HG03442 (cell line): ENCODE data around the gene CATSPERB.
"Not testable (repeated sequence)": the region's sequence is repeated elsewhere in the genome, so short reads cannot be mapped to it uniquely, and the experiment has no call there.

Experiments used
- ATAC-seq: cut with Tn5 transposase; IDR thresholded peaks from one replicate; pipeline ENCODE4 v1.9.1; 2021; ENCODE audit warnings: mild to moderate bottlenecking, moderate library complexity; ENCODE audit not compliant: unreplicated experiment

Gene CATSPERB

DNA sequence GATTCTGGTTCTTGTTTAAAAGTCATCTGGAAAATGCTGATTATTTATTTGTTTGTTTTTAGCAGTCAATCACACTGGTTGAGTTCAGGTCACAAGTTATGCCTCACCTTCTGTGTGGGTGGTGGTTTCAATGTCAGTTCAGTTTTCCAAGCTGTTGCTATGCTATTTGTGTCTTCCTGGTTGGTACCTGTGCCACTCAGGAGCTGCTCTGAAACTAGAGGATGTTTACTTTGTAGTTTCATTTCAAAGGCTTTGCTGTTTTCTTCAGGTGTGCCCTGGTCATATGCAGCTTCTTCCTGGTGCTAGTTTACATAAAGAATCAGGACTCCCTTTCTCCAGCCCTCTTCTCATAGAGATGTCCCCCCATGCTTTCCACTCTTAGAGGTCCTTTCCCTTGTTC lies 146.0 kb downstream of the CATSPERB start:
- ATAC-seq: no peak

DNA sequence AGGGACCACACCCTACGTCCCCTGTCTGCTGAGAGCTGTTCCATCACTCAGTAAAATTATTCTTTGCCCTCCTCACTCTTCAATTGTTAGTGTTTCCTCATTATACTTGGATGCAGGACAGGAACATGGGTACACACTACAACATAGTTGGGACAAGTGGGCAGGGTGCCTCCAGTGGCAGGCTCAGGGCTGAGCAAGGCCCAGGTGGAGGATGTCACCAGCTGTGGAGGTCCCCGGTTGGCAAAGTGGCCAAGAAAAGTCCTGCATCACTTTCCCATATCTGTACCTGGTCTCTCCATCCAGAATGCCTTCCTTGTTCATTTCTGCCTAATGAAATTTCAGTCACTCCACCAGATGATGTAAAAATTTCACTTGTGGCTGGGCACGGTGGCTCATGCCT lies 149.1 kb downstream of the CATSPERB start:
- ATAC-seq: no peak

DNA sequence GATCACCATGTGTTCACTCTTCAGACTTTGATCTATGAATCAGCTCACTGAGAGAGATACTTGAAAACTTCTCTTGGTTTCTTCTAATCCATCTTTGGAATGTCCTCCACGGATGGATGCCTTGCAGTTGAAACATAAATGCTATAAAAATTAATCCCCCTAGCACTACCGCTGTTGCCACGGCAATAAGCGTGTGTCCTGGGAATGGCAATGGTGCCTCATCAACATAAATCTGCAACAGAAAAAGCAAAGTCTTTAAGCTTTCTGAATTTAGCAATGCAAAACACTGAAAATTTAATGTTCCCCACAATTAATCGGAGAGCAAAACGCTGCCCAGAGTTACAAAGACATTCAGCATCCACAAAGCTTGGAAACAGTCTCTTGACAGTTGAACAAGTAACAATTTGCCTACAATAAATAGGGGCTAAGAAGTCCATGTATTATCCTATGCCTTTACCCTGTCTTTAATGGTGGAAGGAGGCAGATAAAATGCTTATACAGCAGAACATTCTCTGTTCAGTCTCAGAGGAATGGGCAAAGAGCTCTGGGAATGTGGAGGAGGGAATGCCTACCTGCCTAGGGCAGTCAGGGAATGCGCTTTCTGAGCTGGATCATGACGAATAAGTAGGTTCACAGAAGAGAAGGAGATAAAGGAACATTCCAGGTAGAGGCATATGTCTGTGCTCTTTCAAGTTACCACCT lies 150.9 kb downstream of the CATSPERB start:
- ATAC-seq: no peak

DNA sequence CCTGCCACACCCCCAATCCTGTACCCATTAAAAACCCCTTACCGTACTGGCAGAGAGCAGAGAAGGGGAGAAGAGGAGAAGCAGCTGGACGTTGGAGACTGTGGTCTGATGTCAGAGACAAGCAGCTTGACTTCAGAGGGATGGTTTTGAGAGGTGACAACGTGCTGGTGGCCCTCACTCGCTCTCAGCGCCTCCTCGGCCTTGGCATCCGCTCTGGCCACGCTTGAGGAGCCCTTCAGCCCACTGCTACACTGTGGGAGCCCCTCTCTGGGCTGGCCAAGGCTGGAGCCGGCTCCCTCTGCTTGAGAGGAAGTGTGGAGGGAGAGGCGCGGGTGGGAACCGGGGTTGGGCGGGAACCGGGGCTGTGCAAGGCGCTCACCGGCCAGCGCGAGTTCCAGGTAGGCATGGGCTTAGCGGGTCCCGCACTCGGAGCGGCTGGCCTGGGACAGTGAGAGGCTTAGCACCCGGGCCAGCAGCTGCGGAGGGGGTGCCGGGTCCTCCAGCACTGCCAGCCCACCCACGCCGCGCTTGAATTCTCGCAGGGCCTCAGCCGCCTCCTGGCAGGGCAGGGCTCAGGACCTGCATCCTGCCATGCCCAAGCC lies 154.2 kb downstream of the CATSPERB start:
- no peak for ATAC-seq

DNA sequence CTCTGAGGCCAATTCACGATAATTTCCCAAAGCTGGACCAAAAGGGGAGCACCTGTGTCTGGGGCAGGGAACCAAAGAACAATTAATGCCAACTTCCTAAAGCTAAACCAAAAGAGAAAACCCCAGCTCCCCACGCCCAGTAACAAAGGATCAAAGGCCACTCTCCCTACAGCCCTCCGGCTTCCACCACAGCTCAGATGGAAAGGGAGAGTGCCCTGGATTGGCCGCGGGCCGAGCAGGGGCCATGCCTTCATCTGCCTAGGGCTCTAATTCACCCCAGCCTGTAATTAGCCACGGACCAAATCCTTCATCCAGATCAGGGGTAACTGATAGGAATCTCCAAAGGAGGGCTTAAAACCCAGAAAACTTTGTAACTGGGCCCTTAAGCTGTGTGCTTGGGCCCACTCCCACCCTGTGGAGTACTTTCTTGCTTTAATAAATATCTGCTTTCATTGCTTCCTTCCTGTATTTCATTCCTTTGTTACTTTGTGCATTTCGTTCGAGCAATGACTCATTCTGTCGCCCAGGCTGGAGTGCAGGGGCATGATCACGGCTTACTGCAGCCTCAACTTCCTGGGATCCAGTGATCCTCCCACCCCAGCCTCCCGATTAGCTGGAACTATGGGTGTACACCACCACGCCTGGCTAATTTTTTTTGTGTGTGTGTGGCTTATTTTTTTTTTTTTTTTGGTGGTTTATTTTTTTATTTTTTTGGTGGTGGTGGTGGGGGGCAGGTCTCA lies 156.2 kb downstream of the CATSPERB start:
- ATAC-seq: no peak

DNA sequence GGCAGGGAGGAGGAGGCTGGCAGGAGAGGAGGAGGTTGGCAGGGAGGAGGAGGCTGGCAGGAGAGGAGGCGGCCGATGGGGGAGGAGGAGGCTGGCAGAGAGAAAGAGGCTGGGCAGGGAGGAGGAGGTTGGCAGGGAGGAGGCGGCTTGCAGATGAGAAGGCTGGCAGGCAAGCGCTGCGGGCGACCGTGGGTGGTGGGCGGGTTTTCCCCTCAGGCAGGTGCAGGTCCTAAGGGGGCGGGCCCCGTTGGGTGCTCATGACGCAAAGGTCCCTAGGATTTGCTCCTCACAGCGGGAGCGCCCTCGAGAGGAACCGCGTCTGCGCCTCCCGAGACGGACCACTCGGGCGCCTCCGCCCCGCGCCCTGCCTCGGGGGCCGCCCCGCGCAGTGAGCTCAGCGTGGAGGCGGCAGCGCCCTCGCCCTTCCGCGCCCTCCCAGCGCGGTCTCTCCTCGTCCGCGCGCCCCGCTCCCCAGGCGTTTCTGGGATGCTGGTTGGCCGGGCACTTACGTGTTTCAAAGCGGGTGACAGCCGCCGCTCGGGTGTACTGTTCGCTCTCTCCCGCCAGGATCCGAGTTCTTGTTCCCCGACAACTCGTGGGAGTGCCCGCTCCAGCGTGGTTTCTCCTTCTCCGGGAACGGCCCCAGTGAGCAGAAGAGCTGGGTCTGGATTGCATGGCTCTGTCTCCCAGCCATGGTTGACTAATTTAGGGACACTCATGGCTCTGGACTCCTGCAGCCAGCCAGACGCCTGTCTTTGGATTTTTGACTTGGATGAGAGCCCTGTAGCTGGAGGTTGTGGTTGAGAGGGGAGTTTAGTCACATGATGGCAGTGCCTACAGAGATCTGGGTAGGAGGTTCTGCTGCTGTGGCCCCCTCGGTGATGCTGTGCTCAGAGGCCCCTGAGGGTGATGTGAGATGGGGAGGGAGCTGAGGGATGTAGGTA lies 157.7 kb downstream of the CATSPERB start:
- ATAC-seq: peak; percentile 60

DNA sequence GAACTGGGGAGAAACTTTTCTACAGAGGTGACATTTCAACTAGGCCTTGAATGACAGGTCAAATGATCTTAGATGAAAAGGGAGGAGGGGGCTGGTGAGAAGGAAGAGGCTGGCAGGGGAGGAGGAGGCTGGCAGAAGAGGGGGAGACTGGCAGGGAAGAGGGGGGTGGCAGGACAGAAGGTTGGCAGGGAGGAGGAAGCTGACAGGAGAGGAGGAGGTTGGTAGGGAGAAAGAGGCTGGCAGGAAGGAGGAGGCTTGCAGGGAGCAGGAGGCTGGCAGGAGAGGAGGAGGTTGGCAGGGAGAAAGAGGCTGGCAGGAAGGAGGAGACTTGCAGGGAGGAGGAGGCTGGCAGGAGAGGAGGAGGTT lies 158.4 kb downstream of the CATSPERB start:
- ATAC-seq: no peak

DNA sequence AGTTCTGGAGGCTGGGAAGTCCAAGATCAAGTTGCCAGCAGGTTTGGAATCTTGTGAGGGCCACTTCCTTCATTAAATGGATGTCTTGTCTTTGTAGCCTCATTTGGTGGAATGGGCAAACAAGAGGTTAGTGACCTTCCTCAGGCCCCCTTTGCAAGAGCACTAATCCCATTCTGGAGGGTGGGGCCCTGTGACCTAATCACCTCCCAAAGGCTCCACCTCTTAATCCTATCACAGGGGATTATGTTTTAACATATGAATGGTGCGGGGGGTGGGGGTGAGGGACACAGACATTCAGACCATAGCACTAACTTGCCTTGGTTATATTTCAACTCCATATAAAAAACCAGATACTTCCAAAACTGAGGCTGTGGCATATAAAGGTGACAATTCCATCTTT lies 161.9 kb downstream of the CATSPERB start:
- ATAC-seq: no peak

DNA sequence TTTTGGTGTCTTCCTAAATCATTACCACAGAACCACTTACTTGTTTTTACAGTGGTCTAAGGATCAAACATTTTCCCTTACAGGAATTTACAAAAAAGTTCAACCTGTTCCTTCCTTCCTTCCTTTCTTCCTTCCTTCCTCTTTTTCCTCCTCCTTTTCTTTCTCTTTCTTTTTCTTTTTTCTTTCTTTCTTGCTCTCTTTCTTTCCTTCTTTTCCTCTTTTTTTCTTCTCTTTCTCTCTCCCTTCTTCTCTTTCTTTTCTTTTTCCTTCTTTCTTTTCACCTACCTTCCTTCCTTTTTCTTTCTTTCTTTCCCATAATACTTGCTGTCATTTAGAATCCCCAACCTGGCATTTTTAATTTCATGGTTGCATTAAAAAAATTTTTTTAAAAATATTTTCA lies 162.6 kb downstream of the CATSPERB start:
- no peak for ATAC-seq

DNA sequence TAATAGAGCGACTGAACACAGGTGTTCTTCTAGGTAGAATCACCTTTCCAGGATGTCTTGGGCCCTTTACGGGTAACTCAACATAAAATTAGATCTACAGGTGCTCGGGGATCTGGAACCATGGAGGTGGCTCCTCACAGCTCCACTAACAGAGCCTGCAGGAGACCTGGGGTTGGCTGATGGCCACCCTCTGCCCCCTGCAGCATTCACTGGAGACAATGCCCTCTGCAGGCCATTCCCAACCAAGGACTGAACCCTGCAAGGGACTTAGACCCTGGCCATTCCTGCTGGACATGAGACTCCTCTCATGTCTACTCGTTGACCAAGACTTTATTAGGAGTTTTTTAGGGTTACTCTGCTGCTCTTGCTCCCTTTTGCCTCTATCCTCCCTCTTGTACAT lies 163.3 kb downstream of the CATSPERB start:
- no peak for ATAC-seq

DNA sequence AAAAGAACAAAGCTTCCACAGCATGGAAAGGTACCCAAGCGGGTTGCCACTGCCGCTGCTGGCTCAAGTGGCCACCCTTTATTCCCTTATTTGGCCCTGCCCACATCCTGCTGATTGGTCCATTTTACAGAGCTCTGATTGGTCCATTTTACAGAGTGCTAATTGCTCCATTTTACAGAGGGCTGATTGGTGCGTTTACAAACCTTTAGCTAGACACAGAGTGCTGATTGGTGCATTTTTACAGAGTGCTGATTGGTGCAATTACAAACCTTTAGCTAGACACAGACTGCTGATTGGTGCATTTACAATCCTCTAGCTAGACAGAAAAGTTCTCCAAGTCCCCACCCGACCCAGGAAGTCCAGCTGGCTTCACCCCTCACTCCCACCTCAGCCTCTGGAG lies 164.1 kb downstream of the CATSPERB start:
- ATAC-seq: not testable (repeated sequence)

DNA sequence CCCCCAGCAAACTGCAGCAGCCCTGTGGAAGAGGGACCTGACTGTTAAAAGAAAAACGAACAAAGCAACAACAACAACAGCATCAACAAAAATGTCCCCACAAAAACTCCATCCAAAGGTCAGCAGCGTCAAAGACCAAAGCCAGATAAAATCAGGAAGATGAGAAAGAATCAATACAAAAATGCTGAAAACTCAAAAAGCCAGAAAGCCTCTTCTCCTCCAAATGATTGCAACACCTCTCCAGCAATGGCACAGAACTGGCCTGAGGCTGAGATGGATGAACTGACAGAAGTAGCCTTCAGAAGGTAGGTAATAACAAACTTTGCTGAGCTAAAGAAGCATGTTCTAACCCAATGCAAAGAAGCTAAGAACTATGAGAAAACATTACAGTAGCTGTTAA lies 176.4 kb downstream of the CATSPERB start:
- ATAC-seq: no peak

DNA sequence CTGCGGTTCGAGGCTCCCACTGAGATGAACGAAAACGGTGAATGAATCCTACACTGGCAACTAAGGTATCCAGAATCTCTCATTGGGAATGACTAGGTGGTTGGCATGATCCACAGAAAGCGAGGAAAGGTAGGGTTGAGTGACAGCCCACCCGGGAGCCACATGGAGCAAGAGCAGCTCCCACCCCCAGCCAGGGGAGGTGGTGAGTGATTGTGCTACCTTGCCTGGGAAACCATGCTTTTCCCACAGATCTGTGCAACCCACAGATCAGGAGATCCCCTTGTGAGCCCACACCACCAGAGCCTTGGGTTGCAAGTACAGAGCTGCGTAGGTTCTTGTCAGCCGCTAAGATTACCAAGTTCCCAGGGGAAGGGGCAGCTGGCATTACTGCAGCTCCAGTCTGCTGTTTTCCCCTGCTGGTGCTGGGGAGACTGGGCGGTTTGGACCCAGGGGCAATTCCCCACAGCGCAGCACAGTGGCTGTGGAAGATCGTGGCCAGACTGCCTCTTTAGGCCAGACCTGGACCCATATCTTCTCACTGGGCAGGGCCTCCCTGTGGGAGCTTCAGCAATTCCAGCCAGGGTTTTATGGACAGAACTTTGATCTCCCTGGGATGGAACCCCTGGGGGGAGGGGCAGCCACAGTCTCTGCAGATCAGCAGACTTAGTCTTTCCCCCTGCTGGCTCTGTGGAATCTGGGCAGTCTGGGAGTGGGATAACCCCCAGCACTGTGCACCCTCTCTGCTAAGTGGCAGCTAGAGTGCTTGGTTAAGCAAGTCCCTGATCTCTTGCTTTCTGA lies 177.2 kb downstream of the CATSPERB start:
- ATAC-seq: no peak

DNA sequence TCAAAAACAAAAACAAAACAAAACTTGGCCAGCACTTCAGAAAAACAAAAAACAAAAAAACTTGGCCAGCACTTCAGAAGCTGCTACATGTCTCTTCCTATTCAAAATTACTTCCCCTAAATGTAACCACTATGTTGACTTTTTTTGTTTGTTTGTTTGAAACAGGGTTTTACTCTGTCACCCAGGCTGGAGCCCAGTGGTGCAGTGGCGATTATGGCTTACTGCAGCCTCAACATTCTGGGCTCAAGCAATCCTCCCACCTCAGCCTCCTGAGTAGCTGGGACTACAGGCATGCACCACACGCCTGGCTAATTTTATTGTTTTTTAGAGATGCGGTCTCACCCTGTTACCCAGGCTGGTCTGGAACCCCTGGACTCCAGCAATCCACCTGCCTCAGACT lies 183.8 kb downstream of the CATSPERB start:
- no peak for ATAC-seq

DNA sequence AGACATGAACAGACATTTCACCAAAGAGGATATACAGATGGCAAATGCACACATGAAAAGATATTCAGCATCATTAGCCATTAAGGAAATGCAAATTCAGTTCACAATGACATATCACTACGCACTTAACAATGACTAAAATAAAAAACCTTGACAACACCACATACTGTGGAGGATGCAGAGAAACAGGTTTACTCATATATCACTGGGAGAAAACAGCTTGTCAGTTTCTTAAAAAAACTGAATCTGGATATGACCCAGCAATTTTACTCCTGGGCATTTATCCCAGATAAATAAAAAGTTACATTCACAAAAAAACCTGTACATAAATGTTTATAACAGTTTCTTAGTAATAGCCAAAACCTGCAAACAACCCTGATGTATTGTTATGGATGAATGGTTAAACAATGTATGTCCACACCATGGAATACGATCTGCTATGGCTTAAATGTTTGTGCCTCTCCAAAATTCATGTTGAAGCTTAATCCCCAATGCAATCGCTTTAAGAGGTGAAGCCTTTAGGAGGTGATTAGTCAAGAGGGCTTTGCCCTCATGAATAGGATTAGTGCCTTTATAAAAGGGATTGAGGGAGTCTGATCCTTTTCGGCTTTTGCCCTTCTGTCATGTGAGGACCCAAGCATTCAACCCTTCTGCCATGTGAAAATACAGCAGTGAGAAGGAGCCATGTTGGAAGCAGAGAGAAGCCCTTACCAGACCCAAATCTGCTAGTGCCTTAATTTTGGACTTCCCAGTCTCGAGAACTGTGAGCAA lies 185.8 kb downstream of the CATSPERB start:
- no peak for ATAC-seq

DNA sequence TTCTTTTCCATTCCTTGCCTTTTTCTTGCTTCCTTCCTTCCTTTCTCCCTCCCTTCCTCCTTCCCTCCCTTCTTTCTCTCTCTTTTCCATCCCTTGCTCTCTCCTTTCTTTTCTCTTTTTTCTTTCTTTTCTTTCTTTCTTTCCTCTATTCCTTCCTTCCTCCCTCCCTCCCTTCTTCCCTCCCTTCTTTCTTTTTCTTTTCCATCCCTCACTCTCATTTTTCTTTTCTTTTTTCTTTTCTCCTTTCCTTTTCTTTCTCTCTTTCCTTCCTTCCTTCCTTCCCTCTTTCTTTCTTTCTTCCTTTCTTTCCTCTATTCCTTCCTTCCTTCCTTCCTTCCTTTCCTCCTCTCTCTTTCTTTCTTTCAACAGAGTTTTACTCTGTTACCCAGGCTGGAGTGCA lies 186.7 kb downstream of the CATSPERB start:
- ATAC-seq: no peak

DNA sequence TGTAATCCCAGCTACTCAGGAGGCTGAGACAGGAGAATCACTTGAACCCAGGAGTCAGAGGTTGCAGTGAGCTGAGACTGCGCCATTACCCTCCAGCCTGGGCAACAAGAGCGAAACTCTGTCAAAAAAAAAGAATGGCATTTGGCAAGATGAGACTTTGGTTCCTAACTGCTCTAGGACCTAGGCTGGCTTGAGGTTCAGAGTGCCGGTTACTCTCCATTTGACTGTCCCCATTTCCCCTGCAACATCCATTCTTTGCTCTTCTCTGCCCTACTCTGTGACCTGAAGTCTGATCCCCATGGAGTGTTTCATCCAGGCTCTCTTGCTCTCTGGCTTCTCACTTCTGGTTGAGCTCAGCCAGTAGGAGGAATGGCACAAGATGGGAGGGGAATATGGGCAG lies 195.6 kb downstream of the CATSPERB start:
- ATAC-seq: no peak

DNA sequence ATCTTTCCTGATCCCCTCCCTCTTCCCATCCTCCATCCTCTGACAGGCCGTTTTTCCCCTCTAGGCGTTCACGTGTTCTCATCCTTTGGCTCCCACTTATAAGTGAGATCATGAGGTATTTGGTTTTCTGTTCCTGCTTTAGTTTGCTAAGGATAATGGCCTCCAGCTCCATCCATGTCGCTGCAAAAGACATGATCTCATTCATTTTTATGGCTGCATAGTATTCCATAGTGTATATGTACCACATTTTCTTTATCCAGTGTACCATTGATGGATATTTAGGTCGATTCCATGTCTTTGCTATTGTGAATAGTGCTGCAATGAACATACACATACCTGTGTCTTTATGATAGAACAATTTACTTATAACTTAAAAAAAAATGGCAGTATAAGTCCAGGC lies 197.8 kb downstream of the CATSPERB start:
- ATAC-seq: not testable (repeated sequence)

DNA sequence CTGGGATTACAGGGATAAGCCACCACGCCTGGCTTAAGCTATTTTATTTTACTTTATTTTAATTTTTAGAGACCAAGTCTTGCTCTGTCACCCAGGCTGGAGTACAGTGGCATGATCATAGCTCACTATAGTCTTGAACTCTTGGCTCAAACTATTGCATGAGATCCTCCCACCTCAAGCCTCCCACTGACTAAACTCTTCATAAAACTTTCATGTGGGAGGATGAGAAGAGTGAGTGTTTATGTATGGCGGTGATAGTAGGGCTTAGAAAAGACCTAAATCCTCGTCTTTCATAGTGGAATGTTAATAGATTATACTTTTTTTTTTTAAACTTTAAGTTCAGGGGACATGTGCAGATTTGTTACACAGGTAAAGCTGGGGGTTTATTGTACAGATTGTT lies 198.3 kb downstream of the CATSPERB start:
- no peak for ATAC-seq
